H1 (cell line): ENCODE results near the gene CAPN2. TPM values are rescaled to one million over a fixed set of nuclear protein-coding genes. Genes with fewer than 3 reads are reported as not detected.

Source experiments
- CTCF ChIA-PET: fragments of 300-600 bp; sonication (Branson Sonifier 250); formaldehyde crosslinking; loops from one replicate; lab custom pipeline; 2021; ENCODE audit not compliant: partially characterized antibody; lab: Charles Lee
- POLR2A ChIA-PET: fragments of 300-600 bp; sonication (Branson Sonifier 250); formaldehyde crosslinking; loops from one replicate; lab custom pipeline; 2021; ENCODE audit warnings: inconsistent platforms; ENCODE audit not compliant: partially characterized antibody; lab: Charles Lee
- DNase-seq, 2 experiments: peaks; one replicate each; pipeline versions ENCODE4 v3.0.0 to v3.0.0-alpha.2; 2010 to 2022; ENCODE audit warnings: low spot score in 2 of 2, low read depth in 1 of 2, mixed read lengths in 1 of 2
- FAIRE-seq: peaks from 2 replicates; lab custom pipeline; 2011; peaks lifted over from hg19 to GRCh38; lab: Jason Lieb, UNC
- H2AFZ ChIP-seq: 2 replicates; pipeline ENCODE4 v1.8.1; 2012; ENCODE audit warnings: low read length, inconsistent platforms
- H2AK5ac ChIP-seq: 2 replicates; pipeline ENCODE4 v1.6.1; 2013; ENCODE audit warnings: low read depth, low read length
- H2BK120ac ChIP-seq: replicated peaks from 2 replicates; pipeline ENCODE3; 2013; ENCODE audit warnings: low read depth, low read length, inconsistent platforms
- H2BK12ac ChIP-seq: 2 replicates; pipeline ENCODE4 v1.6.1; 2013; ENCODE audit warnings: low read depth, low read length
- H2BK15ac ChIP-seq: 2 replicates; pipeline ENCODE4 v1.6.1; 2013; ENCODE audit warnings: low read length
- H2BK20ac ChIP-seq: 2 replicates; pipeline ENCODE4 v1.6.1; 2013; ENCODE audit warnings: low read length
- H2BK5ac ChIP-seq: 2 replicates; pipeline ENCODE4 v1.6.1; 2013; ENCODE audit warnings: low read depth, low read length
- H3K14ac ChIP-seq: 2 replicates; pipeline ENCODE4 v1.6.1; 2013; ENCODE audit warnings: inconsistent platforms; ENCODE audit not compliant: insufficient read length
- H3K18ac ChIP-seq: 2 replicates; pipeline ENCODE4 v1.6.1; 2013; ENCODE audit warnings: low read length; ENCODE audit errors: extremely low read depth
- H3K23ac ChIP-seq: 2 replicates; pipeline ENCODE4 v1.6.1; 2013; ENCODE audit warnings: inconsistent platforms; ENCODE audit not compliant: insufficient read length
- H3K23me2 ChIP-seq: 2 replicates; pipeline ENCODE4 v1.6.1; 2013; ENCODE audit warnings: low read depth, low read length
- H3K27ac ChIP-seq: 2 replicates; pipeline ENCODE4 v1.6.1; 2011; ENCODE audit warnings: low read depth, low read length, inconsistent platforms
- H3K27me3 ChIP-seq, 4 experiments: replicated peaks in 1 of 4; 1 replicate in 1 of 4; 2 replicates in 3 of 4; pipeline versions ENCODE4 v1.6.1 to v1.8.1; 2011 to 2013; ENCODE audit warnings: low read length in 3 of 4, mild to moderate bottlenecking in 3 of 4, inconsistent platforms in 2 of 4, mixed read lengths in 2 of 4, moderate library complexity in 1 of 4; ENCODE audit not compliant: control insufficient read depth in 3 of 4, insufficient read depth in 3 of 4; ENCODE audit errors: extremely low read depth in 1 of 4
- H3K36me3 ChIP-seq, 4 experiments: 2 replicates each; pipeline versions ENCODE4 v1.6.1 to v1.8.1; 2011 to 2013; ENCODE audit warnings: mild to moderate bottlenecking in 4 of 4, low read length in 3 of 4, moderate library complexity in 2 of 4, control low read depth in 1 of 4, inconsistent platforms in 1 of 4; ENCODE audit not compliant: insufficient read depth in 4 of 4, control insufficient read depth in 2 of 4
- H3K4ac ChIP-seq: replicated peaks from 2 replicates; pipeline ENCODE3; 2013; ENCODE audit warnings: low read length, low read depth, mixed read lengths, inconsistent platforms; ENCODE audit not compliant: insufficient read length
- H3K4me1 ChIP-seq, 4 experiments: replicated peaks in 1 of 4; 1 replicate in 1 of 4; 2 replicates in 3 of 4; pipeline versions ENCODE4 v1.6.1 to v1.8.1; 2011 to 2013; ENCODE audit warnings: low read length in 3 of 4, inconsistent platforms in 2 of 4, mixed read lengths in 1 of 4; ENCODE audit not compliant: insufficient read depth in 4 of 4, control insufficient read depth in 3 of 4
- H3K4me2 ChIP-seq, 2 experiments: 2 replicates each; pipeline versions ENCODE4 v1.6.1 to v1.8.1; 2011 to 2013; ENCODE audit warnings: low read depth in 2 of 2, low read length in 2 of 2, control low read depth in 1 of 2, inconsistent platforms in 1 of 2, mild to moderate bottlenecking in 1 of 2; ENCODE audit not compliant: insufficient read depth in 1 of 2
- H3K4me3 ChIP-seq, 4 experiments: fragments of 200-600, 300-600 bp in 1 of 4; sonication (generic), shearing (Covaris generic), sonication (Bioruptor Twin) in 1 of 4; 2 replicates each; pipeline versions ENCODE4 v1.5.1 to v1.8.1; 2011 to 2016; ENCODE audit warnings: low read length in 4 of 4, low read depth in 3 of 4, control low read depth in 2 of 4, inconsistent platforms in 2 of 4, mild to moderate bottlenecking in 2 of 4, mixed read lengths in 1 of 4, moderate library complexity in 1 of 4; ENCODE audit not compliant: insufficient read depth in 2 of 4; ENCODE audit errors: extremely low read depth in 1 of 4
- H3K56ac ChIP-seq: replicated peaks from 2 replicates; pipeline ENCODE3; 2013; ENCODE audit warnings: low read depth, mild to moderate bottlenecking, mixed read lengths, low read length, inconsistent platforms; ENCODE audit not compliant: insufficient read length
- H3K79me1 ChIP-seq: 2 replicates; pipeline ENCODE4 v1.6.1; 2013; ENCODE audit warnings: low read depth, low read length, control low read depth
- H3K79me2 ChIP-seq, 2 experiments: 2 replicates each; pipeline versions ENCODE4 v1.6.1 to v1.8.1; 2012 to 2013; ENCODE audit warnings: low read length in 2 of 2, mild to moderate bottlenecking in 2 of 2, inconsistent platforms in 1 of 2; ENCODE audit not compliant: insufficient read depth in 2 of 2, control insufficient read depth in 1 of 2
- H3K9ac ChIP-seq, 4 experiments: replicated peaks in 1 of 4; 1 replicate in 1 of 4; 2 replicates in 3 of 4; pipeline versions ENCODE4 v1.6.1 to v1.8.1; 2011 to 2013; ENCODE audit warnings: low read depth in 3 of 4, low read length in 3 of 4, control low read depth in 2 of 4, mild to moderate bottlenecking in 2 of 4, moderate library complexity in 2 of 4, inconsistent platforms in 1 of 4; ENCODE audit errors: extremely low read depth in 1 of 4
- H3K9me3 ChIP-seq, 2 experiments: 2 replicates each; pipeline versions ENCODE4 v1.6.1 to v1.8.1; 2012 to 2013; ENCODE audit warnings: mild to moderate bottlenecking in 2 of 2, moderate library complexity in 2 of 2, control low read depth in 1 of 2, inconsistent platforms in 1 of 2, low read depth in 1 of 2, low read length in 1 of 2, mixed read lengths in 1 of 2; ENCODE audit not compliant: insufficient read depth in 2 of 2
- H4K20me1 ChIP-seq, 2 experiments: replicated peaks in 1 of 2; 2 replicates each; pipeline versions ENCODE3 to v1.8.1; 2011 to 2013; ENCODE audit warnings: inconsistent platforms in 2 of 2, low read length in 2 of 2, mild to moderate bottlenecking in 1 of 2; ENCODE audit not compliant: insufficient read depth in 2 of 2, control insufficient read depth in 1 of 2
- H4K5ac ChIP-seq: 2 replicates; pipeline ENCODE4 v1.6.1; 2013; ENCODE audit warnings: low read length, low read depth, mixed read lengths, inconsistent platforms; ENCODE audit not compliant: insufficient read length
- H4K8ac ChIP-seq: 2 replicates; pipeline ENCODE4 v1.8.0; 2013; ENCODE audit warnings: mild to moderate bottlenecking, moderate library complexity, low read length, inconsistent platforms; ENCODE audit not compliant: insufficient read depth; ENCODE audit errors: extremely low read depth
- H4K91ac ChIP-seq: replicated peaks from 2 replicates; pipeline ENCODE3; 2013; ENCODE audit warnings: low read length, mixed read lengths, inconsistent platforms; ENCODE audit not compliant: insufficient read length
- CEBPB ChIP-seq: IDR thresholded peaks from 2 replicates; pipeline ENCODE4 v1.6.1; 2012; ENCODE audit warnings: low read depth, low read length
- EP300 ChIP-seq, 2 experiments: IDR thresholded peaks; 1 replicate in 1 of 2; 2 replicates in 1 of 2; pipeline ENCODE4 v1.6.1; 2011 to 2012; ENCODE audit warnings: low read depth in 2 of 2, low read length in 2 of 2, mild to moderate bottlenecking in 2 of 2, borderline replicate concordance in 1 of 2, inconsistent platforms in 1 of 2, moderate library complexity in 1 of 2
- MAX ChIP-seq: IDR thresholded peaks from 2 replicates; pipeline ENCODE4 v1.6.1; 2012; ENCODE audit warnings: inconsistent platforms
- SIN3A ChIP-seq, 2 experiments: IDR thresholded peaks in 1 of 2; conservative IDR thresholded peaks in 1 of 2; 2 replicates each; pipeline ENCODE4 v1.6.1; 2011 to 2012; ENCODE audit warnings: low read length in 2 of 2, improper control_type of control experiment in 1 of 2, low read depth in 1 of 2, mild to moderate bottlenecking in 1 of 2
- SUZ12 ChIP-seq: fragments of 200-600 bp; sonication (generic); IDR thresholded peaks from 2 replicates; pipeline ENCODE4 v1.6.1; 2012; ENCODE audit warnings: mild to moderate bottlenecking, inconsistent platforms, low read length, moderate library complexity, mixed read lengths
- WGBS, 2 experiments: shearing (Covaris generic) in 1 of 2; methylation state at CpG; one replicate each; pipeline versions ENCODE4 v1.1.6 to v1.1.7; 2013 to 2015; ENCODE audit warnings: low lambda C conversion rate in 2 of 2, mixed read lengths in 2 of 2, inconsistent platforms in 1 of 2, low coverage in 1 of 2, missing lambda C conversion rate in 1 of 2; ENCODE audit not compliant: insufficient replicate concordance in 2 of 2, insufficient coverage in 1 of 2, insufficient read length in 1 of 2; ENCODE audit errors: extremely low coverage in 1 of 2, missing lambda C conversion rate in 1 of 2; 5-methylcytosine and 5-hydroxymethylcytosine counted together
- polyA plus RNA-seq, 7 experiments: library from polyadenylated mRNA; depleted of rRNA in 3 of 7; stranded (reverse) in 5 of 7; unstranded in 2 of 7; fragments of >200 nt in 5 of 7; fragments of 200-250 nt in 2 of 7; gene quantifications; 1 replicate in 5 of 7; 2 replicates in 1 of 7; 4 replicates in 1 of 7; pipeline versions ENCODE4 v1.2.1 to v1.2.3, GENCODE V29; 2011 to 2013; ENCODE audit warnings: missing spikeins in 2 of 7, mixed read lengths in 2 of 7
- total RNA-seq: library from RNA; stranded (reverse); fragmentation: NEBNext Ultra II Directional; extraction: Animal tissue kit (Norgen Biotek cat#: 25700); gene quantifications from 2 replicates; pipeline ENCODE4 v1.2.1, GENCODE V29; 2021

CAPN2 gene
- total and polyA plus RNA-seq, 2 of the 8 experiments (the other 6 are each of a cell fraction or from before 2014, with no cell fraction given), result 9.2 to 10.3 TPM

GRCh38 chr1:223714849-223715603 lies 2.7 kb downstream of the CAPN2 start:
- peak overlapping the region; percentile 18 to 22; a peak in 3 of 4 replicates for H3K4me2 ChIP-seq
- H3K36me3 ChIP-seq, result no peaks in the 10 kb centered on the region
- H3K4me3 ChIP-seq, result no peak overlapping the region
- H3K27me3 ChIP-seq, result peaks cover 0 to 72% (median 58%) of the 10 kb centered on the region in 4 experiments; a peak in 6 of 7 replicates
- no peak overlapping the region for H3K56ac ChIP-seq
- no peak overlapping the region for H2BK5ac ChIP-seq
- no peak overlapping the region for H2BK20ac ChIP-seq
- peaks cover 8% of the 10 kb centered on the region; the same call in 1 of the 2 replicates for H3K23me2 ChIP-seq
- TF ChIP-seq MAX (no peak), CEBPB (peak; percentile 82), SIN3A (conservative IDR thresholded peaks at IDR 0.05 in 1 of 2, IDR thresholded peaks at IDR 0.05 in 1 of 2; ENCODE audit: low read depth in 1 of 2, low read length in 2 of 2) (no peak), EP300 (IDR thresholded peaks at IDR 0.05; ENCODE audit: borderline replicate concordance in 1 of 2, low read depth in 2 of 2, low read length in 2 of 2) (no peak), SUZ12 (peak; percentile 34; the same call in 1 of the 2 replicates)
- TF ChIP-seq, all 59 proteins: peak for 2
- Histone ChIP-seq H2AFZ (no peak overlapping the region), H4K91ac (peak overlapping the region; percentile 69), H3K23ac (no peak overlapping the region), H3K9ac (no peak overlapping the region), H3K4ac (no peak overlapping the region), H4K5ac (no peak overlapping the region), H3K18ac (no peak overlapping the region), H3K4me1 (peaks cover 4 to 26% (median 16%) of the 10 kb centered on the region in 4 experiments; a peak in 6 of 7 replicates), H3K27ac (no peak overlapping the region), H3K79me2 (no peaks in the 10 kb centered on the region), H4K8ac (no peak overlapping the region), H2BK12ac (peak overlapping the region; percentile 53; the same call in 1 of the 2 replicates), H2AK5ac (peak overlapping the region; percentile 40; the same call in 1 of the 2 replicates), H2BK120ac (no peak overlapping the region), H2BK15ac (0 out of 2 replicates have a peak overlapping the region, but pooled peaks have one; percentile 90), H3K79me1 (no peaks in the 10 kb centered on the region), H3K14ac (no peak overlapping the region), H4K20me1 (peaks cover 0 to 2% of the 10 kb centered on the region in 2 experiments), H3K9me3 (no peaks in the 10 kb centered on the region)
- ChIA-PET POLR2A (interaction anchor here (1.0 kb wide), 3 partner anchors 18 to 37 kb away, joined by 3 read pairs; no protein-coding TSS in a partner anchor), CTCF (interaction anchor here (0.8 to 6.9 kb wide), 6 partner anchors 18 to 41 kb away, joined by 3 to 74 read pairs (median 4); no protein-coding TSS in a partner anchor)
- DNase-seq, result no peak
- WGBS, 2 experiments, result 71% methylated on average over 9 of the region's 9 CpGs; no CpG with 5 or more reads in 1 of the 2 experiments
- FAIRE-seq, result no peak
